ENCODE results near the gene EMX2. TPM values are rescaled to one million over a fixed set of nuclear protein-coding genes. Genes with fewer than 3 reads are reported as not detected.
A peak's percentile ranks its signal among the peaks of the same experiment; 100 is the strongest.

Gene EMX2
- polyA plus RNA-seq, 4 donors = 142 to 186 (median 165) TPM

DNA sequence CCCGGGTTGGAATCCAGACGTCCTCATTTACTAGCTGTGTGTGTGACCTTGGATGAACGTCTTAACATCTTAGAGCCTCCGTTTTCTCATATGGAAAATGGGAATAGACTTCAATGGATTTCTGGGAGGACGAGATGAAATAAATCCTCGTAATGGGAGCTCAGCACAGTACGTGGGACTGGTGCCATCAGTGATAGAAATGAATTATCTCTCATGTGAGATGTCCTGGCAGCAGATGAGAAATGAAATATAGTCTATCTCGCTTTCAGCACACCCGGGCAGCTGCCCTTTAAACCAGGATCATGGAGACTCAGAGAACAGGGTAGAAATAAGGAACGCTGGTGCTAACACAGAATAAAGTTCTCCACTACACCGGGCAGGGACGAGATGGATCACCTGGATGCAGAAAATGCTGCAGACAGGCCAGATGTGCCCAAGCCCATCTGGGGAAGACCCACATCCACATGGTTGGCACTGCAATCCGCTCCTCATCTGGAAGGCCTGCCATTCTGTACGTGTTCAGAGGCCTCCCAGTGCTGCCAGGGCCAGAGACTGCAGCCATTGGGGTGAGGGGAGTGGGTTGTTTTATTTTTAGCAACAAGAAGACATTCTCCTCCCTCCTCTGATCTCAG, 11.1 kb upstream of the EMX2 start:
- DNase-seq (ENCODE audit: low read depth in 4 of 4, low spot score in 3 of 4) = no peak

DNA sequence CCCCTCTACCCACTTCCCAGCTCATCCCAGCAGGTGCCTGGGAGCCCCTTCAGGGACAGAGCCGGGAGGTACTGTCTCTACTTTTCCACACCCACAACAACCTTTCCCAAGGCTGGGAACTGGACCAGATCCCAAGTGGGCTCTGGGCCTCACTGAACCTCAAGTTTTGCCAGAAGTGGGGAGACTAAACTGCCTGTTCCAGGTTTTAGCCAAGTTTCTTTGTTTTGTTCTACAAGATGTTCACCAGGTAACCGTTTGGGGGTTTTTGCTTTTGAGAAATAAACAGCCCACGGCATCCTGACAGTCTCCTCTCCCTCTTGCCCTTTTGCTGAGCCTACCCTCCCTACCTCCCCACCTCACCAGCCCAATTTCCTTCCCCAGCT, 10.6 kb upstream of the EMX2 start:
- DNase-seq (ENCODE audit: low read depth in 4 of 4, low spot score in 3 of 4) = no peak

DNA sequence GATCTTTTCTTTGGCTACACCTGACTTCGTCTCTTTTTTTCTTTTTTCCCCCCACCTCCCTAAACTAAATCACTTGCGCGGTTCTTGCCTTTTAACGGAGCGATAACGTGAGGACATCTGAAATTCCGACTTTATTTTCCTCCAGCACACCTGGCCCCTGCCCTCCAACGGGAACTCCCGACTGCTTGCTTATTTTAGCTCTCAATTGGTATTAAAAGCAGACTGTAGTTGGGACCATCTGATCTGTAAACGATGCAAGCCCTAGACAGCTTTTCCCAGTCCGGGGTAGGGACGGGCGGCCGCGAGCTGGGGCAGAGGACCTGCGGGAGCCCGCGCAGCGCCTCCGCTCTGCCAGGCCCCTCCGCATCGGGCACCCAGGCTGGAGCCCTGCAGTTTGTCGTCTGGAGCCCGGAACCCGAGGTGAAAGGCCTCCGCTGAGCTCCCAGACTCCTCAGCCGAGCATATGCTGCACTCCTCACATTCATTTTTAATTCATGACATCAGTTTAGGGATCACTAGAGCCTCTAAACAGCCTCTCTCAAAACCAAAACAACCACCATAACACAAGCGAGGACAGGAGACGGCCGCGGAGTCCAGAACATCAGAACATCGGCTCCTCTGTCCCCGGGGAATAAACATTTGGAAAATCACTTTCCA, 10.0 kb upstream of the EMX2 start:
- DNase-seq (ENCODE audit: low read depth in 4 of 4, low spot score in 3 of 4) = peak in 1 of 4 donors; percentile 20

DNA sequence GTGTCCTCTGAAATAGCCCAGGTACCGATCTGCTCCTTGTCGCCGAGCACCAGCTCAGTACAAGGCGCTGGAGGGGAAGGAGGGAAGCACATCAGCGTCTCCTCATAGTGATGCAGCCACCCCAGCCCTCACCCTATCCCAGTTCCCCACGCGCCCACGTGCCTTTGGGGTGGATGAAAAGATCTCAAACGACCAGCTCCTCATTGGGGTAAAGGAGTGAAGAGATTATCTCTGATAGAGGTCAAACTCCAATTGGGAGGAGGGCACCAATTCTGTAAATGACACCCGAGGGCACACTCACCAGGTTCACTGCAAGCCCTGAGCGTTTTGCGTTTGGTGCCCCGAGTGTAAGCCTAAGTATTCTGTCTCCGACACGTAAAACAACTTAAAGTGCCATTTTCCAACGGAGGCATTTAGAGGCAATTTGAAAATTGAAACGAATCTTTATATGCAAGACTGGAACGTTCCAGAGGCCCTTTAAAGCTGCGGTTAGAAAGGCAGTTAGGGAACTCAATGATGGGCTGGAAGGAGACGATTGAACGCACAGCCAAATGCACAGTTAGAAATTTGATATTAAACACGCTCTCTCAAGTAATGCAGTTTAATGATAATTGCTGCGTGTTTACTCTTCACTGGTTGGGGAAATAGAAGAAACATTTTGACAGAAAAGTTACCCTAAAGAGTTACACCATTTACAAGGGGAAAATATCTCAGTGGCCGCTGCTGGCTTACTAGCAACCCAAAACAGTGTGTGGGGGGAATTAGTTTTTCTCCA, 8.9 kb upstream of the EMX2 start:
- peak in 1 of 4 donors; percentile 28 for DNase-seq (ENCODE audit: low read depth in 4 of 4, low spot score in 3 of 4)

DNA sequence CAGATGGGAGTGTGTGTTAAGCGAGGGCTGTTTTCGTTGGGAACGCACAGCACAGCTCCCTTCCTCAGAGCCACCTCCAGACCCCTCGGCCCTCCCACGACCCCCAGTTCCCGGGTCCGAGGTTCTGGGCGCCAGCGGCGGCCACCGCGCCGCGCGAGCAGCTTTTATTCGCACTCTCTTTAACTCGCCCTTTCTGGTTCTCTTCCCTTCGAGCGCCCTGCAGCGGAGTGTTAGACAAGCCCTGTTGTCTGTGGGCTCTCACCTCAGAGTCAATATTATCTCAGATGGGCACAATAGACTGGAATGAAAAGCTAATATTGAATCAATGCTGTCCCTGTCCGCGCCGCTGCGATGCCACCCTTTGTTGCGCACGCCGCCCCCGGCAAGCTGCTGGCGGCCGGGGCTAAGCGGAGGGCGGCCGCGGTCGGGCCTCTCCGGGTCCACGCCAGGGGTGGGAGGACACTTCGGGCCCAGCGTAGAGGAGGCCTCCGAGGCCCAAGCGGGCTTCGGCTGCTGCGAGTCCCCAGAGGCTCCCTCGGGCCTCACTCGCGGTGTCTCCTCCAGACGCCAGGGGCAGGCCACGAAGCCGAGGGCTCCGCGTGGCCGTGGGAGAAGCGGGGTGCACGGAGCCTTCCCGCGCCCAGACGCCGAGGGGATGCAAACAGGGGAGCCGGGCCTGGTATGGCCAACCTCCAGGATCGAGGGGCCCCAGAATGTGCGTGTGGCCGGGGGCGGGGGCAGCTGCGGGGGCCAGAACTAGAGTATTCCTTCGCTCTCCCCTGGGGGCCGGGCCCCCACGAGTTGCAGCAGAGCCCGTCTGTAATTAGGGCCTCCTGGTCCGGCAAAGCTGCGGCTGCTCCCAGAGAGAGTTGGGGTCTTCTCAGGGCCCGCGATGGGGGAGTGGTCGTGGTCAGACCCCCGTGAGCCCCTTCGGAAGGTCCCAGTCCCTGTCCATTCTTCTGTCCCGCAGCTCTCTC, 7.9 kb upstream of the EMX2 start:
- no peak for DNase-seq (ENCODE audit: low read depth in 4 of 4, low spot score in 3 of 4)

DNA sequence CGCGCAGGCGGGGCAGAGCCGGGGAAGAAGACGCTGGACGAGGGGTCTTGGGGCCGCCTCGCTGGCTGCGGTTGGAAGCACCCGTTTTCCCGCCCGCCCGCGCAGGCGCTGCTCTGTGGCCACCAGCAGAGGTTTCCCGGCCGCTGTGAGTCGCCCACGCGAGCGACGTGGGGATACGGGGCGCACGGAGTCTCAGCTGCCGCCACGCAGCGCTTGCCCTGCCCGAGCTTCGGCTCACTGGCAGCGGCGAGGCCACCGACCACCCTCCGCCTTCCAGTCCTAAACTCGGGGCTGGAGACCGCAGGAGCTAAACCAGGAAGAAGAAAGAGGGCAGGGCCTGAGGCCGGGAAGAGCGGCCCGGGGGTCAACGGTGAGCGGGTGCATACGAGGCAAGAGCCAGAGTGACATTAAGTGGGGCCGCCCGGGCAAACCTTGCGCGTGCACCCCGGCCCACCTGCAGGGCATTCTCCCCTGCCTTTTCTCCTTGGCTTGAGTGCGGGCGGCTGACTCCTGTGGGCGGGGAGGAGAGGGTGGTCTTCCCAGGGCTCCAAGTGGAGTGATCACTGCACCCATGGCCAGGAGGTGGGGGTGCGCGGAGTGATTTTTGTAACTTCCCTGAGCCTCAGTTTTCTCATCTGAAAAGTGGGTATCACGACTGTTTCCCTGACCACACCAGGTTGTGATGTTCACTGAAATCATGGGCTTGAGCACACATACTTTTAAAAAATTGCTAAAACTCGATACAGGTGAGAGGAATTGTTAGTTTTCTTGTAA, 7.1 kb upstream of the EMX2 start:
- DNase-seq (ENCODE audit: low read depth in 4 of 4, low spot score in 3 of 4) = no peak

DNA sequence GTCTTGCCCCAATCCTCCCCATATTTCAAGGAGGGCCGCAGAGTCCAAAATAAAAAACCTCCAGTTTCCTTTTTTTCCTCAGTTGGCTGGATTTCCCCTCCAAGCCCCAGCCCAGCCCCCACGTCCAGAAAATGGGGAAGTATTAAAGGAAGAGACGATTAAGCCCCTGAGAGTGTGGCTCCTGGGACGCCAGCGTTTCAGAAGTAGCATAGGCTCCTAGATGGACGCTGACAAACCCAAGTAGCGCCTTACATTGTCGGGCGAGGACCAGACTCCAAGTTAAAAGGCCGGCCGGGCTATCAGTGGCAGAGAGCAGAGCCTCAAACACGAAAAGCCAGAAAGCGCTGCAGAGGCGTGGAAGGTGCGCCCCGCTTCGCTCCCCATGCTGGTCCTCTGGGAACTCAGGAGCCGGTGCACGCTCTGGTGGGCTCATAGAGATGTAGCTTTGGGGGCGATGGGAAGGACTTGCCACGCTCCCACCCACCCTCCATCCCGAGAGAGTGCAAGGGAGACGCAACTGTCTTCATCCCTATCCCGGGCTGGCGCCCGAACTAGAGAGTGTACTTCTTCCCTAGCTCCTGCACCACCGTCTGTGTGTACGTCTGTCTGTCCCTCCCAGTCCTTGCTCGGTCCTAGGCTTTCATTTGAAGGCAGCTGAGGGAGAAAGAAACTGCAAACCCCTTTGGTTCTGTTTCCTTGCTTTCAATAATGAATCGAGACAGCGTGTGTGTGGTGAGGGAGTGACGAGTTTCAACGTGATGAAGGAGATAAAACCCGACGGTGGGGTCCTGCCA, 6.3 kb upstream of the EMX2 start:
- no peak for DNase-seq (ENCODE audit: low read depth in 4 of 4, low spot score in 3 of 4)

DNA sequence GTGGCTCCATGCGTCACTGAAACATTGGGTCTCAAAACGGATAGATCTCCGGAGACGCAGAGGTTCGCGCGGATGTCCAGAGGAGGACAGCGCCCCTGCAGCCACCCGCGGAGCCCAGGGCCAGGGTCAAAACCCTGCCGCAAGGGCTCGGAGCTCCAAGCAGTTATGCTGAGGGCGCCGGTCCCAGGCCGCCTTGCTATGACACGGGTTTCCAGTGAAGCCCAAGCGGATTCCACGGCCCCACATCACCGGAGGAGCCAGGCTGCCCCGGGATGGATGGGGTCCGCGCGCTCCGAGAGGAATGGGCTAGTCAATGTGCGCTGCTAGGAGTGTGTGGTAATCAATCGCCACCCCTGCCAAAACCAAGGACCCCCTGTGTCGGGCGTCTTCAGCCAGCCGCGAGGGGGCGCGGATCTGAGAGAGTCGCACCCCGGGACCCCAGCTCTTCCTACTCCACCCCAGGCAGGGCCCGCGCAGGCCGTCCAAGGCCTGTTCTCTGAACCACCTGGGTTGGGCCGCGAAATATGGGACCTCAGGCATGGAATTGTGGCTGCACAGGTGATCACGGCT, 5.6 kb upstream of the EMX2 start:
- DNase-seq (ENCODE audit: low read depth in 4 of 4, low spot score in 3 of 4) = no peak

DNA sequence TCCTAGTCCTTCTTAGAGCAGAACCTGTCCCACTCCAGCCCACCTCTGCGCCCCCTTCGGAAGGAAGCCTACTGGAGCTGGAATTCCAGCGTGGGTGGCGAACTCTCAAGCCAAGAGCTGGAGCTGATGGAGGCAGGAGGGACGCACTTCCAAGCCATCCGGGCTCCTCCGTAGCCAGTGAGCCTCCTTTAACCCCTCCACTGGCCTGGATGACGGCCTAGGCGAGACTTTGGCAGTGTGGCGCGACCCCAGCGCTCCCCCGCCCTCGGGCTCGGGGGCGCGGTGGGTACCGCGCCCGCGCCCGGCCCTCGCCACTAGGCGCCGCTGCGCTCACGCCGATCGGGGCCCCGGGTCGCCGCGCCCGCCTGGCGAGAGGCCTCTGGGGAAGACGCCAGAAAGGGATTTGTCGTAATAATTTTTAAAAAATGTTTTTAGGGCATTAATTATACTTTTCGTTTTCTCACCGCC, 5.1 kb upstream of the EMX2 start:
- DNase-seq (ENCODE audit: low read depth in 4 of 4, low spot score in 3 of 4) = peak in 1 of 4 donors; percentile 45

DNA sequence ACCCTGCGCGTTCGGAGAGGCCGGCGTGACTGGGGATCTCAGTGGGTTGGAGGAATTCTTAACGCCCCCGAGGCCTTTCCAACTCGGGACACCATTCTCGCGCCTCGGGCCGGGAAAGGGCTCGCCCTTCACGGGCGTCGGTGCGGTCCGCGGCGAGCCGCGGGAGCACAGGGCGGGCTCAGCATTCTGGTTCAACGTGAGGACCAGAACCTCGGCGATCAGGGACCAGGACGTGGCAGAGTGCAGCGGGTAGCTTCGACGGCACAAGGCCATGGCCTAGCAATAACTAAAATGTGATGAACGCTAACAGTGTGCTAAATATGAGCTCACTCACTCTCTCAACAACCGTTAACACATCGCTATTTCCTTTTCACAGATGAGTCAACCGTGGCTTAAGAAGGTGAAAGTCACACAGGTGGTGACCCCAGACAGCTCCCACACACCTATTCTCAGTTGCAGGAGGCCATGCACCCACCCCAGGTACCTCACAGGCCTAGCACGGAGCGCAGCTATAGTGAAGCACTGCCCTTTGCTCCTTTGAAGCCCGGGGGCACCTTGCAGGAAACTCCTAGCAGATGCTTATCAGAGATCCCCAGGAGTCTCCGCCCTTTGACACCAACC, 4.5 kb upstream of the EMX2 start:
- peak in 1 of 4 donors; percentile 35 for DNase-seq (ENCODE audit: low read depth in 4 of 4, low spot score in 3 of 4)

DNA sequence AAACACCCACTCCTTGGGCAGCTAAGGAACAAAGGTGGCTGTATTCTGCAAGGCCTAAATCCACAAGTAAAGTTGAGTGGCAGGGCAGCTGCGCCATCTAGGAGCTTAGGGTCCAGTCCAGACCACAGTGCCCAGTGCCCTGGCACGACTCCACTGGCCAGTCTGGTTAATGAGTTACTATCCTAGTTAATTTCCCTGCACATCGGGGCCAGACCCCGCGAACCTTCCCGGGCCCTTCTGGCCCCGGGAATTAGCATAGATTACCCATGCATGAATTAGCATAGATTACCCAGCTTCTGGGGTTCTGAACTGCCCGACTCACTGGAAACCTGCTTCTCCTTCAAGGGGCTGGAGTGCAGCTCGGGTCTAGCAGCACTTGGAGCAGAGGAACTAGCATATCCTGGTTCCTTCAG, 3.2 kb upstream of the EMX2 start:
- DNase-seq (ENCODE audit: low read depth in 4 of 4, low spot score in 3 of 4) = no peak

DNA sequence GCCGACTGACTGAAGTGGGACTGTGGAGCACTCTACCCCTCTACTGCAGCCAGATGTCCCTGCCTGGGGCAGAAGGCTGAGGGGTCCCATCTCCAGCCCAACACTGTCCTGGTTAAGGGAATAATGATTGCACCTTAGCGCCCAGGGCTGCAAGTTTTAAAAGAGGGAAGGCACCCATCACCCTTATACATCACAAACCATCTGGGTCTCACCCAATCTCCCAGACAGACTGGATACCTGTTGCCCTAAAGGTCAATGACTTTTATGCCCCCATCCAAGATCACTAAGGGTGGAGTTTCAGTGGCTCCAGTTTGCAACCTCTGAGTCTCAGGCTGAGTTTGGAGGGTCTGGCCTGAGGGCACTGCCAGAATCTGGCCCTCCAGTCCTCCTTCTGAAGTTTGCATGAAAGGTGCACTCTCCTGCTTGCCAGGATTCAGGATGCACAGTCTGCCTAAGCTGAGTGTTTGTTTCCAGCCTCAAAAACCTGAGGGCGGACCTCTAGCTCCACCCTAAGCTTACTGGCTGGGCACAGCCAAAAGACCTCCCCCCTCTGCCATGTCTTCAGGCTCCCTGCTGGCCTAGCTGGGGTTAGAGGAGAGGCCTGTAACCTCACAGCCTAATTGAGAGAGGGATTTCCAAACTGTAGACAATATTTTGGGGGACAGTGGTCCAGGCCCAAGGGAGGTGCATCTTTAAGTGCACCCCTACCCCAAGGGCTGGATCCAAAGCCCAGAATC, 2.5 kb upstream of the EMX2 start:
- DNase-seq (ENCODE audit: low read depth in 4 of 4, low spot score in 3 of 4) = no peak

DNA sequence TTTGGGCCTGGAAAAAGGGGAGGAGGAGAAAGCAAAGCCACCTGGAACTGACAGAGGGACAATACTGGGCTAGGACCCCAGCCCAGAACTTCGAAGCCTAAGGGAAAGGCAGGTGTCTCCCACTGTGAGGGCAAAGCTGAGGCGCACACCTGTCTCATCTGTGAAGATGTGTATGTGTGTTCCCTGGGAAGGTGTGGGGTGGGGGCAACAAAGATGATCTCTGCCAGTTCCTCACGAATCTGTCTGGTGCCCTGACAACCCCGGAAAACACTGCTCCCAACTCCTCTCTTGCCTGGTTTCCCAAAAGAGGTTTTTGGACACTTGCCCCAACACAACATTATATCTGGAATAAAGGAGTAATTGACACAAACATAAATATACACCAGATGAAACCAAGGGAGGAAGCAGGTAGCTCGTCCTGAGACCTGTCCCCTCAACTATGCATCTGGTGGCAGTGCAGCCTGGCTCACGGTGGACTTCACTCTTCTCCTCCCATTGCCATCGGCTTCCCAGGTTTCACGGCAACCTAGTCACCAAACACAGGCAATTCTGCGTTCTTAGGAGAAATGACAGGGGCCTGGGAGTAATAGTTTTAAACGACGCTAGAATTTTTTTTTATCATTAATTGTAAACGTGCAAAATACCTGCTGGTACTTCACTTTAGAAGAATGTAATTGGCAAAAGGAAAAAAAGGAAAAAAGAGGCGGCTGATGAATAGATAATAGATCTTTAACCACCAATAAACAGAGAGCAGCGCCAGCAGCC, 1.7 kb upstream of the EMX2 start:
- DNase-seq (ENCODE audit: low read depth in 4 of 4, low spot score in 3 of 4) = no peak

DNA sequence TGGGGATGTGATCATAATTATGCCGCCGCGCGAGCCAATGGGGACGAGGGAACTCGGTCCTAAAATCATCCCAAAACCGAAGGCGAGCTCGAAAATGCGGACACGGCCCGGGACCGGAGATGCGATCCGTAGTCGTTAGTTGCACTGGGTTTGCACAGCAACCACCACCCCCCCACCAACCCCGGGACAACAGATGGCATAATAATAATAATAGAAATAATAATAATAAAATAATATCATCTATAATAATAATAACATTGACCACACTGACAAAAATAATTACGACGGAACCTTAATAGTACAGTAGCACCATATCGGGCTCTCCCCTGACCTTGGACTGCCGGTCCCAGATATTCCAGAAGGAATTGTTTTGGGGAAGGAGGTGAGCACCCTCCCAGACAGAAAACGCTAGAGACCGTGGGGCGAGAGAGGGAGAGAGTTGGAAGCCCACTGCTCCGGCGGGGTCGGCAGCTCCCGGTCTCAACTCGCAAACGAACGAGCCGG, 1.1 kb upstream of the EMX2 start:
- DNase-seq (ENCODE audit: low read depth in 4 of 4, low spot score in 3 of 4) = peak in 1 of 4 donors; percentile 72

DNA sequence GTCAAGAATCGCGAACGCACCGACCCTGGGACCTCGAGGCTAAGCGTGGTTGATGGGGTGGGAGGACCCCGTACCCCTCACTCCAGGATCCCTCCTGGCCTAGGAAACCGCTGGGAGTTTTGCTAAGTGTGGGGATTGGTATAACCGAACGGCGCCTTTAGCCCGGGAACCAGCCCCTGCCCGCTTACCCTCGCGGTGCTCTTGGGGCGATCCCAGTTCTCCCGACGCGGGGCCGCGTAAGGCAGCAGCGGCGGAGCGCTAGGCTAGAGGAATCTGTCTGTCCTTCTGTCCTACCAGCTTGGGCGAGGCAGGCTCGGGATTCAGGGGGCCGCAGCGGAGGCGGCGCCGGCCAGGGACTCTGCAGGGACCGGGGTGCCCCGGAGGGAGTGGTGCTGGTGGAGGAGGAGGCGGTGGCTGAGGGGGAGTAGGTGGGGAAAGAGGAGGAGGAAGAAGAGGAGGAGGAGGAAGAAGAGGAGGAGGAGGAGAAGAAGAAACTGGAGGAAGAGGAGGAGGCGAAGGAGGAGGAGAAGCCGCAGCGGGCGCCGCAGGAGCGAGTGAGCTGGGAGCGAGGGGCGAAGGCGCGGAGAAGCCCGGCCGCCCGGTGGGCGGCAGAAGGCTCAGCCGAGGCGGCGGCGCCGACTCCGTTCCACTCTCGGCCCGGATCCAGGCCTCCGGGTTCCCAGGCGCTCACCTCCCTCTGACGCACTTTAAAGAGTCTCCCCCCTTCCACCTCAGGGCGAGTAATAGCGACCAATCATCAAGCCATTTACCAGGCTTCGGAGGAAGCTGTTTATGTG, 439 bp upstream of the EMX2 start:
- peak in 3 of 4 donors; percentile 82 to 88 (median 86) for DNase-seq (ENCODE audit: low read depth in 4 of 4, low spot score in 3 of 4)
